K562 (cell line): Measurements from ENCODE around the gene TMPRSS5. TPM values are rescaled to one million over a fixed set of nuclear protein-coding genes. Genes with fewer than 3 reads are reported as not detected.

ENCODE experiments used
- CREB5 ChIP-seq: fragments of 250-450 bp; sonication (Bioruptor Pico); IDR thresholded peaks from 2 replicates; pipeline ENCODE4 v1.5.0; 2020; ENCODE audit warnings: mild to moderate bottlenecking
- CUX1 ChIP-seq: fragments of 200-800 bp; sonication (Bioruptor generic); IDR thresholded peaks from 2 replicates; pipeline ENCODE4 v1.6.1; 2016; ENCODE audit warnings: missing genetic modification characterization, missing compliant biosample characterization
- HOMEZ ChIP-seq: fragments of 250-450 bp; sonication (Bioruptor Pico); IDR thresholded peaks from 2 replicates; pipeline ENCODE4 v1.4.0; 2020; ENCODE audit warnings: mild to moderate bottlenecking, moderate library complexity
- POLR2G ChIP-seq: fragments of 200-400 bp; formaldehyde crosslinking; IDR thresholded peaks from 2 replicates; pipeline ENCODE4 v1.6.1; 2017; ENCODE audit warnings: low read depth, mild to moderate bottlenecking, antibody characterized with exemption, low read length, moderate library complexity
- RBM34 ChIP-seq: fragments of 200-400 bp; formaldehyde crosslinking; IDR thresholded peaks from 2 replicates; pipeline ENCODE4 v1.6.1; 2018; ENCODE audit warnings: low read length, borderline replicate concordance; ENCODE audit not compliant: insufficient read depth
- STAG1 ChIP-seq: sonication (generic); formaldehyde crosslinking; IDR thresholded peaks from 2 replicates; pipeline ENCODE4 v1.5.0; 2020; ENCODE audit warnings: missing genetic modification reagents, borderline replicate concordance
- ZBTB17 ChIP-seq: fragments of 450-650 bp; formaldehyde crosslinking; IDR thresholded peaks from 2 replicates; pipeline ENCODE4 v1.4.0; 2020; ENCODE audit warnings: mild to moderate bottlenecking
- ZNF764 ChIP-seq: fragments of 250-450 bp; sonication (Bioruptor Pico); IDR thresholded peaks from 2 replicates; pipeline ENCODE4 v1.4.0; 2020; ENCODE audit warnings: low read depth, mild to moderate bottlenecking, moderate library complexity
- ZNF778 ChIP-seq: fragments of 450-650 bp; formaldehyde crosslinking; IDR thresholded peaks from 2 replicates; pipeline ENCODE4 v1.4.0; 2020; ENCODE audit warnings: mild to moderate bottlenecking, moderate library complexity
- polyA plus RNA-seq, 8 experiments: library from polyadenylated mRNA; depleted of rRNA in 4 of 8; stranded (reverse) in 5 of 8; unstranded in 3 of 8; fragments of >200 nt; fragmentation: Nextera tagmentation in 2 of 8; fragmentation: Illumina TruSeq in 1 of 8; extraction: Ambion mirVana in 2 of 8; extraction: Trizol in 1 of 8; gene quantifications; 2 replicates each; pipeline versions ENCODE4 v1.2.1 to v1.2.3, GENCODE V29; 2011 to 2014; ENCODE audit warnings: inconsistent platforms in 1 of 8, missing spikeins in 1 of 8
- total RNA-seq, 7 experiments: library from RNA; depleted of rRNA in 6 of 7; stranded (reverse); fragments of >200 nt in 6 of 7; fragmentation: Illumina TruSeq in 2 of 7; extraction: Trizol in 2 of 7; gene quantifications; 2 replicates each; pipeline versions ENCODE4 v1.2.1 to v1.2.3, GENCODE V29; 2011 to 2021; ENCODE audit warnings: low replicate concordance in 1 of 7
- TF ChIP-seq, protein P1 (sequence below): fragments of 450-650 bp; IDR thresholded peaks from 2 replicates; pipeline ENCODE4 v1.6.1; 2016; ENCODE audit warnings: antibody characterized with exemption
- TF ChIP-seq, protein P2 (sequence below): fragments of 200-400 bp; formaldehyde crosslinking; IDR thresholded peaks from 2 replicates; pipeline ENCODE4 v1.6.1; 2017; ENCODE audit warnings: mild to moderate bottlenecking, low read depth, low read length, moderate library complexity

TMPRSS5 gene
- total and polyA plus RNA-seq, 9 of the 15 experiments (the other 6 are each of a cell fraction or from before 2014, with no cell fraction given), result 0.07 to 0.49 (median 0.17) TPM; not detected in 1

GRCh38 chr11:113664069-113664980 lies 41.8 kb downstream of the TMPRSS5 start (continued):
- TF ChIP-seq ZNF764 (CRISPR knock-in tag) (no peak), RBM34 (no peak), STAG1 (CRISPR knock-in tag) (no peak), POLR2G (0 out of 2 replicates have a peak, but pooled peaks have one; percentile 31), ZNF778 (CRISPR knock-in tag) (no peak), CREB5 (CRISPR knock-in tag) (no peak), ZBTB17 (CRISPR knock-in tag) (no peak), HOMEZ (CRISPR knock-in tag) (no peak), CUX1 (no peak)
- TF ChIP-seq, protein P1, sequence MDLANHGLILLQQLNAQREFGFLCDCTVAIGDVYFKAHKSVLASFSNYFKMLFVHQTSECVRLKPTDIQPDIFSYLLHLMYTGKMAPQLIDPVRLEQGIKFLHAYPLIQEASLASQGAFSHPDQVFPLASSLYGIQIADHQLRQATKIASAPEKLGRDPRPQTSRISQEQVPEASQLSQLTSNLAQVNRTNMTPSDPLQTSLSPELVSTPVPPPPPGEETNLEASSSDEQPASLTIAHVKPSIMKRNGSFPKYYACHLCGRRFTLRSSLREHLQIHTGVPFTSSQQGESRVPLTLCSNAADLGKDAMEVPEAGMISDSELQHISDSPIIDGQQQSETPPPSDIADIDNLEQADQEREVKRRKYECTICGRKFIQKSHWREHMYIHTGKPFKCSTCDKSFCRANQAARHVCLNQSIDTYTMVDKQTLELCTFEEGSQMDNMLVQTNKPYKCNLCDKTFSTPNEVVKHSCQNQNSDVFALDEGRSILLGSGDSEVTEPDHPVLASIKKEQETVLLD, result no peak
- TF ChIP-seq, protein P2, sequence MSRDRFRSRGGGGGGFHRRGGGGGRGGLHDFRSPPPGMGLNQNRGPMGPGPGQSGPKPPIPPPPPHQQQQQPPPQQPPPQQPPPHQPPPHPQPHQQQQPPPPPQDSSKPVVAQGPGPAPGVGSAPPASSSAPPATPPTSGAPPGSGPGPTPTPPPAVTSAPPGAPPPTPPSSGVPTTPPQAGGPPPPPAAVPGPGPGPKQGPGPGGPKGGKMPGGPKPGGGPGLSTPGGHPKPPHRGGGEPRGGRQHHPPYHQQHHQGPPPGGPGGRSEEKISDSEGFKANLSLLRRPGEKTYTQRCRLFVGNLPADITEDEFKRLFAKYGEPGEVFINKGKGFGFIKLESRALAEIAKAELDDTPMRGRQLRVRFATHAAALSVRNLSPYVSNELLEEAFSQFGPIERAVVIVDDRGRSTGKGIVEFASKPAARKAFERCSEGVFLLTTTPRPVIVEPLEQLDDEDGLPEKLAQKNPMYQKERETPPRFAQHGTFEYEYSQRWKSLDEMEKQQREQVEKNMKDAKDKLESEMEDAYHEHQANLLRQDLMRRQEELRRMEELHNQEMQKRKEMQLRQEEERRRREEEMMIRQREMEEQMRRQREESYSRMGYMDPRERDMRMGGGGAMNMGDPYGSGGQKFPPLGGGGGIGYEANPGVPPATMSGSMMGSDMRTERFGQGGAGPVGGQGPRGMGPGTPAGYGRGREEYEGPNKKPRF, result no peak
